GM21423 (cell line): ENCODE measurements around the gene SIRPD.
"Not testable (repeated sequence)": the region's sequence is repeated elsewhere in the genome, so short reads cannot be mapped to it uniquely, and the experiment has no call there.

Experiments used
- ATAC-seq: cut with Tn5 transposase; IDR thresholded peaks from one replicate; pipeline ENCODE4 v1.9.1; 2021; ENCODE audit warnings: mild to moderate bottlenecking, moderate library complexity; ENCODE audit not compliant: unreplicated experiment

The SIRPD gene

GRCh38 chr20:1497371-1497770 lies 60.1 kb downstream of the SIRPD start:
- ATAC-seq = not testable (repeated sequence)

DNA sequence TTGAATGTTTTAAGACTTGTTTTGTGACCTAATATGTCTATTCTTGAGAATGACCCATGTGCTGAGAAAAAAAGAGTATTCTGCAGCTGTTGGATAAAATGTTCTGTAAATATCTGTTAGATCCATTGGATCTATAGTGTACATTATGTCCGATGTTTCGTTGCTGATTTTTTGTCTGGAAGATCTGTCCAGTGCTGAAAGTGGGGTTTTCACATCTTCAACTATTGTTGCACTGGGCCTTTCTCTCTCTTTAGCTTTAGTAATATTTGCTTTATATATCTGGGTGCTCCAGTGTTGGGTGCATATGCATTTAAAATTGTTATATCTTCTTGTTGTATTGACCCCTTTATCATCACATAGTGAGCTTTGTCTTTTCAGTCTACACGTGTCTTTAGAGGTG lies 60.6 kb downstream of the SIRPD start:
- no peak for ATAC-seq

GRCh38 chr20:1494436-1494835 lies 63.1 kb downstream of the SIRPD start:
- ATAC-seq = no peak

- no peak for ATAC-seq
These were observed 64.0 kb downstream of the SIRPD start for GRCh38 chr20:1493536-1493935.

DNA sequence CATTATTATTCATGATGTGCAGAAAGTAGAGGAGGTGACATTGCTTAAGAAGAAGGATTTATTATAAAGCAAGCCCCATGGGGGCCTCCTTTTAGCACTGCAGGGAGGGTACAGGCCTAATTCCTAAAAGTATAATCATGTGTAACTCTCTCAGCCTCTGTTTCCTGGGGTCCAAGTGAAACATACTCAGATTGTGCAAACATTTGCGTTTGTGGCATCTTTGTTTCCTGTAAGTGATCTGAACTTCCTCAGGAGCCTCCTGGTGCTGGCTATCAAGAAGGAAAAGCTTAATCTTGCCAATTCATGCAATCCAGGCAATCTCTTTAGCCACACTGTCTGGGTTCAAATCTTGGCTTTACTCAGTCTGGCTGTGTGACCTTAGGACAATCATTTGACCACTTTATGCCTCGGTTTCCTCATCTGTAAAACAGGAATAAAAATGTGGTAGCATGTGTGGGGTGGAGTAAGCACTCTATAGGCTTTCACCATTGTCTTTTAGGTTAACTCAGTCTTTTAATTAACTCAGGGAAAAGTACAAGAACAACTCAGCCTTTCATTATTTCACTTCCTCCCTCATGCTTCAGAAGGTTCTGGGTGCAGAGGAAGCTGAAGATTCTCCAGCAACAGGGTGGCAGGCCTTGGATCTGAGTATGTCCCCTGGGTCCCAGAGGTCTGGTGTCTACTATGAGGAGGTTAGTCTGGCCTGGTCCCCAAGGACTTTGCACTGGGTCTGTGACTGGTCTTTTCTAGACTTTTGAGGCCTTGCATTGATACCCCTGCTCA lies 65.5 kb downstream of the SIRPD start:
- ATAC-seq = no peak

GRCh38 chr20:1491281-1491840 lies 66.1 kb downstream of the SIRPD start, which contains the start of gene SIRPB2:
Gene SIRPB2 (minus strand): TSS chr20:1491420. CDS start chr20:1491359, 61 bp downstream.
- ATAC-seq = no peak

GRCh38 chr20:1490643-1491195 lies 66.8 kb downstream of the SIRPD start:
- ATAC-seq = no peak

- no peak for ATAC-seq
These were observed 67.6 kb downstream of the SIRPD start for GRCh38 chr20:1489764-1490436.

- no peak for ATAC-seq
These were observed 68.2 kb downstream of the SIRPD start for GRCh38 chr20:1489325-1489724.

GRCh38 chr20:1486566-1486965 lies 70.9 kb downstream of the SIRPD start:
- no peak for ATAC-seq

DNA sequence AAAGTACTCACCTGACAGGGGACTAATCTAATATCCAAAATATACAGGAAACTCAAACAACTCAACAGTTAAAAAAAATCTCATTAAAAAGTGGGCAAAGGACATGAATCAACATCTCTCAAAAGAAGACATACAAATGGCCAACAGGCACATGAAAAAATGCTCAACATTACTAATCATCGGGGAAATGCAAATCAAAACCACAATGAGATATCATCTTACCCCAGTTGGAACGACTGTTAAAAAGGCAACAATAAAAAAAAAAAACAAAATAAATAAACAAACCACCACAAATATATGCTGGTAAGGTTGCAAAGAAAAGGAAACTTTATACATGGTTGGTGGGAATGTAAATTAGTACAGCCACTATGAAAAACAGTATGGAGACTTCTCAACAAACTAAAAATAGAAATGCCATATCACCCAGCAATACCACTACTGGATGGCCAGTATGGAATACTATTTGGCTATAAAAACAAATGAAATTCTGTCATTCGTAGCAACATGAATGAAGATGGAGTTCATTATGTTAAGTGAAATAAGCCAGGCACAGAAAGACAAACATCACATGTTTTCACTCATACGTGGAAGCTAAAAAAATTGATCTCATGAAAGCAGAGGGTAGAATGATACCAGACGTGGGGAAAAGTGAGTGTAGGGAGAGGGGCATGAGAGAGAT lies 72.9 kb downstream of the SIRPD start:
- no peak for ATAC-seq
